ENCODE measurements around the gene ATP6V1F.

Gene ATP6V1F

GRCh38 chr7:128849156-128849515 lies 13.5 kb upstream of the ATP6V1F start:
- DNase-seq (ENCODE audit: low read depth): no peak

- DNase-seq (ENCODE audit: low read depth): no peak
These were observed 12.7 kb upstream of the ATP6V1F start for GRCh38 chr7:128849804-128850490.

GRCh38 chr7:128852537-128853254 lies 10.0 kb upstream of the ATP6V1F start:
- no peak for DNase-seq (ENCODE audit: low read depth)

- no peak for DNase-seq (ENCODE audit: low read depth)
These were observed 8.9 kb upstream of the ATP6V1F start for GRCh38 chr7:128853799-128854198.

- DNase-seq (ENCODE audit: low read depth): no peak
These were observed 8.3 kb upstream of the ATP6V1F start for GRCh38 chr7:128854396-128854795.

GRCh38 chr7:128855559-128855958 lies 7.1 kb upstream of the ATP6V1F start:
- no peak for DNase-seq (ENCODE audit: low read depth)

GRCh38 chr7:128856001-128856718 lies 6.5 kb upstream of the ATP6V1F start:
- no peak for DNase-seq (ENCODE audit: low read depth)

GRCh38 chr7:128858380-128859231 lies 4.0 kb upstream of the ATP6V1F start:
- no peak for DNase-seq (ENCODE audit: low read depth)

- no peak for DNase-seq (ENCODE audit: low read depth)
These were observed 3.2 kb upstream of the ATP6V1F start for GRCh38 chr7:128859232-128860157.

GRCh38 chr7:128860158-128861073 lies 2.2 kb upstream of the ATP6V1F start:
- no peak for DNase-seq (ENCODE audit: low read depth)

- DNase-seq (ENCODE audit: low read depth): no peak
These were observed 592 bp upstream of the ATP6V1F start for GRCh38 chr7:128861957-128862570.

- no peak for DNase-seq (ENCODE audit: low read depth)
These were observed 855 bp downstream of the ATP6V1F start for GRCh38 chr7:128863433-128863989.

- no peak for DNase-seq (ENCODE audit: low read depth)
These were observed 2.6 kb downstream of the ATP6V1F start for GRCh38 chr7:128865303-128865702.

- no peak for DNase-seq (ENCODE audit: low read depth)
These were observed 3.6 kb downstream of the ATP6V1F start for GRCh38 chr7:128865996-128866877.

GRCh38 chr7:128867241-128867640 lies 4.6 kb downstream of the ATP6V1F start:
- DNase-seq (ENCODE audit: low read depth): no peak

- DNase-seq (ENCODE audit: low read depth): no peak
These were observed 5.4 kb downstream of the ATP6V1F start for GRCh38 chr7:128867842-128868623.

GRCh38 chr7:128868624-128869137 lies 6.0 kb downstream of the ATP6V1F start:
- no peak for DNase-seq (ENCODE audit: low read depth)

All from stimulated activated CD8-positive, alpha-beta memory T cell treated with anti-CD3 and anti-CD28 coated beads, Interleukin-15, amount 100 ng/mL, for 24 hours (primary cell).